Measurements from ENCODE around the gene UBE2J1. TPM values are rescaled to one million over a fixed set of nuclear protein-coding genes. Genes with fewer than 3 reads are reported as not detected.
A peak's percentile ranks its signal among the peaks of the same experiment; 100 is the strongest.

The UBE2J1 gene
- total and polyA plus RNA-seq, 4 donors: 14.7 to 26.4 (median 18.0) TPM

- no peak overlapping the region for H3K9ac ChIP-seq (ENCODE audit: low read depth in 1 of 2, low read length in 2 of 2)
- no peaks in the 10 kb centered on the region for H3K36me3 ChIP-seq (ENCODE audit: control insufficient read depth in 4 of 4, insufficient read depth in 3 of 4, low read depth in 1 of 4, low read length in 3 of 4)
- H3K27me3 ChIP-seq (ENCODE audit: control insufficient read depth in 4 of 4, insufficient read depth in 4 of 4, low read length in 3 of 4): no peaks in the 10 kb centered on the region
- no peaks in the 10 kb centered on the region for H3K9me3 ChIP-seq (ENCODE audit: control insufficient read depth in 4 of 4, low read length in 3 of 4)
- H3K27ac ChIP-seq (ENCODE audit: low read depth in 1 of 2, low read length in 2 of 2): no peak overlapping the region
- H3K4me3 ChIP-seq (ENCODE audit: low read depth in 1 of 3, low read length in 3 of 3): no peak overlapping the region
- no peak for DNase-seq (ENCODE audit: low spot score)
- TF ChIP-seq YY1 (IDR thresholded peaks at IDR 0.05) (no peak), FOXA1 (IDR thresholded peaks at IDR 0.05) (no peak), RAD21 (IDR thresholded peaks at IDR 0.05) (no peak), ZBTB33 (IDR thresholded peaks at IDR 0.05) (no peak), TAF1 (conservative IDR thresholded peaks at IDR 0.05) (no peak)
- no peaks in the 10 kb centered on the region for H3K4me1 ChIP-seq (ENCODE audit: control insufficient read depth in 4 of 4, insufficient read depth in 4 of 4, low read length in 3 of 4)
- WGBS: 66% methylated on average over 1 of the region's 1 CpG
These were observed 39.5 kb downstream of the UBE2J1 start for GRCh38 chr6:89313006-89313405.

GRCh38 chr6:89311853-89312531, 40.5 kb downstream of the UBE2J1 start:
- no peak overlapping the region for H3K9ac ChIP-seq (ENCODE audit: low read depth in 1 of 2, low read length in 2 of 2)
- H3K27me3 ChIP-seq (ENCODE audit: control insufficient read depth in 4 of 4, insufficient read depth in 4 of 4, low read length in 3 of 4): no peaks in the 10 kb centered on the region
- no peak overlapping the region for H3K27ac ChIP-seq (ENCODE audit: low read depth in 1 of 2, low read length in 2 of 2)
- 60% methylated on average over 9 of the region's 9 CpGs for WGBS
- TF ChIP-seq RAD21 (IDR thresholded peaks at IDR 0.05): peak; percentile 65 to 71
- peak; percentile 36 for TF ChIP-seq CTCF (IDR thresholded peaks at IDR 0.05; ENCODE audit: low read depth, low read length, missing input control)
- TF ChIP-seq ZBTB33 (IDR thresholded peaks at IDR 0.05): no peak
- H3K4me1 ChIP-seq (ENCODE audit: control insufficient read depth in 4 of 4, insufficient read depth in 4 of 4, low read length in 3 of 4): no peaks in the 10 kb centered on the region
- no peaks in the 10 kb centered on the region for H3K9me3 ChIP-seq (ENCODE audit: control insufficient read depth in 4 of 4, low read length in 3 of 4)
- no peak overlapping the region for H3K4me3 ChIP-seq (ENCODE audit: low read depth in 1 of 3, low read length in 3 of 3)
- DNase-seq (ENCODE audit: low spot score): no peak
- no peaks in the 10 kb centered on the region for H3K36me3 ChIP-seq (ENCODE audit: control insufficient read depth in 4 of 4, insufficient read depth in 3 of 4, low read depth in 1 of 4, low read length in 3 of 4)

- TF ChIP-seq RXRA (IDR thresholded peaks at IDR 0.05): no peak
- H3K27me3 ChIP-seq (ENCODE audit: control insufficient read depth in 4 of 4, insufficient read depth in 4 of 4, low read length in 3 of 4): no peaks in the 10 kb centered on the region
- no peaks in the 10 kb centered on the region for H3K36me3 ChIP-seq (ENCODE audit: control insufficient read depth in 4 of 4, insufficient read depth in 3 of 4, low read depth in 1 of 4, low read length in 3 of 4)
- H3K9ac ChIP-seq (ENCODE audit: low read depth in 1 of 2, low read length in 2 of 2): no peak overlapping the region
- DNase-seq (ENCODE audit: low spot score): no peak
- H3K27ac ChIP-seq (ENCODE audit: low read depth in 1 of 2, low read length in 2 of 2): no peak overlapping the region
- H3K4me3 ChIP-seq (ENCODE audit: low read depth in 1 of 3, low read length in 3 of 3): no peak overlapping the region
- H3K4me1 ChIP-seq (ENCODE audit: control insufficient read depth in 4 of 4, insufficient read depth in 4 of 4, low read length in 3 of 4): no peaks in the 10 kb centered on the region
- no peaks in the 10 kb centered on the region for H3K9me3 ChIP-seq (ENCODE audit: control insufficient read depth in 4 of 4, low read length in 3 of 4)
- WGBS: 51% methylated on average over 5 of the region's 5 CpGs
These were observed 41.0 kb downstream of the UBE2J1 start for GRCh38 chr6:89311530-89311852.

Data from liver (tissue), 9 donors.